Muscle of leg (tissue), 11 donors: ENCODE results near the gene CPXM2. TPM values are rescaled to one million over a fixed set of nuclear protein-coding genes. Genes with fewer than 3 reads are reported as not detected.
A peak's percentile ranks its signal among the peaks of the same experiment; 100 is the strongest.

ENCODE experiments used
- DNase-seq: peaks from one replicate; pipeline ENCODE4 v3.0.0; 2013
- H3K27ac ChIP-seq: one replicate; pipeline ENCODE4 v1.5.1; 2013; ENCODE audit warnings: mild to moderate bottlenecking, low read length, control low read depth
- H3K27me3 ChIP-seq: one replicate; pipeline ENCODE4 v1.6.1; 2013; ENCODE audit warnings: low read length; ENCODE audit not compliant: control insufficient read depth, insufficient read depth
- H3K36me3 ChIP-seq: one replicate; pipeline ENCODE4 v1.6.1; 2013; ENCODE audit warnings: low read length; ENCODE audit not compliant: control insufficient read depth, insufficient read depth
- H3K4me1 ChIP-seq: one replicate; pipeline ENCODE4 v1.6.1; 2013; ENCODE audit warnings: low read length; ENCODE audit not compliant: control insufficient read depth, insufficient read depth
- H3K4me3 ChIP-seq: one replicate; pipeline ENCODE4 v1.5.1; 2013; ENCODE audit warnings: low read length, control low read depth
- H3K9me3 ChIP-seq: replicated peaks from 2 replicates; pipeline ENCODE4 v1.6.1; 2013; ENCODE audit warnings: low read depth, low read length; ENCODE audit not compliant: control insufficient read depth
- WGBS: methylation state at CpG from one replicate; pipeline ENCODE4 v1.1.5; 2013; ENCODE audit warnings: missing lambda C conversion rate; ENCODE audit not compliant: insufficient coverage; 5-methylcytosine and 5-hydroxymethylcytosine counted together
- polyA plus RNA-seq, 8 donors: library from polyadenylated mRNA; unstranded; fragments of 120-200 nt; gene quantifications; one replicate each; pipeline versions ENCODE4 v1.2.1 to v1.2.3, GENCODE V29; 2013; ENCODE audit warnings: inconsistent platforms in 1 of 8, low replicate concordance in 1 of 8; ENCODE audit not compliant: insufficient read length in 8 of 8, insufficient read depth in 1 of 8
- total RNA-seq: library from RNA; stranded (reverse); fragments of 120-200 nt; gene quantifications from one replicate; pipeline ENCODE4 v1.2.4, GENCODE V29; 2013

Gene CPXM2
- total and polyA plus RNA-seq, 9 donors, result 0.24 to 12.3 (median 3.3) TPM

DNA sequence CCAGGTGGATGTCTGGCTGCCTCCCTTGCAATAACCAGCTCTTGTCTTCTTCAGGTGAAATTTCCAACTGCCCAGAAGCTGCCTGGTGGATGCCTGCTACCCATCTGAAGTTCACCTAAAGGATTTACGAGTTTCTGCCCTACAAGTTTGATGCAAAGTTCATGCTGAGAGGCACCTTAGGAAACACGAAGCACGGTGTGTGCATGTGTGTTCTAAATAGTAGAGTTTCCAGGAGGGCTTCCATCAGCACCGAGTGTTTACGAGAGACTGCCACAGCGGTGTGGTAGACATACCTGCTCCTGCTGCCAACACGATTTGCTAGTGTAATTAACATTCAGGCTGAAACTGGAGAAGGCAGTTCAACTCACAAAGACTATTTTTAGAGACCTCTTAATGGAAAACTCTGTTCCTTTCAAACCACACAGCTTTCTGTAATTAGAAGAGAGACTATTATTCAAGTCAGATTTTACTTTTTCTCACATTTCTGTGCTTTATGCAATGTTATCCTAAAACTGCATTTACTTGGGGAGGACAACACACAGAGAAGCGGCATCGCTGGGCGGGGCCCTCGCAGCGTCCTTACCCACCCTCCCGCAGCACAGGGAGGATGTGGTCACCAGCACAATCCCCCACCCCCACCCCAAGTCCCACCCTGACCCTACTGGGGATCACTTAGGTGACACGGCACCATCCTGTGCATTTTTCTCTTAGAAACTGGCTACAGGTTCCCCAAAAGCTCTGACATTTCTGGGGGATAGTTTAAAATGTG lies 15.5 kb upstream of the CPXM2 start:
- H3K4me3 ChIP-seq, result no peak overlapping the region
- WGBS, result 35% methylated on average over 7 of the region's 14 CpGs
- H3K27me3 ChIP-seq, result peaks cover 33% of the 10 kb centered on the region
- no peaks in the 10 kb centered on the region for H3K36me3 ChIP-seq
- peak overlapping the region; percentile 7 for H3K27ac ChIP-seq
- DNase-seq, result peak; percentile 63
- H3K4me1 ChIP-seq, result no peaks in the 10 kb centered on the region
- no peaks in the 10 kb centered on the region for H3K9me3 ChIP-seq

DNA sequence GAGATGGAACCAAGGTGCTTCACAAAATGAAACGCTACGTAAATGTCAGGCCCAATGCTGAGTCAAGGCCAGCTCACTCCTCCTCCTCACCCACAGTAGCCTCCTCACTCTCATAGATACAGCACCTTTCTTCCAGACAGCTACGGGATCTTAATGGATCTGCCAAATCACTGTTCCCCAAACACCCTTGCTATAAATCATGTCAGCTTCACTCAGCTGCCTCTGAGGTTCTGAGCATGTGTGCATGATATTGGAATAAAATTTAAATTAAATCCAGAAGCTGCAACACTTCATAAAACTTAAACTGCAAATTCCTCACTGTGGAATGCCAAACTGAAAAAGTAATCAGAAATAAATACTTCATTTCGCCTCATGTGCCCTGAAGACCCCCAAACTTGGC lies 14.7 kb upstream of the CPXM2 start:
- Histone ChIP-seq H3K4me3 (no peak overlapping the region), H3K36me3 (no peaks in the 10 kb centered on the region), H3K27me3 (peaks cover 32% of the 10 kb centered on the region), H3K9me3 (no peaks in the 10 kb centered on the region), H3K4me1 (no peaks in the 10 kb centered on the region), H3K27ac (no peak overlapping the region)
- DNase-seq, result peak; percentile 37
- 60% methylated on average over 3 of the region's 4 CpGs for WGBS

DNA sequence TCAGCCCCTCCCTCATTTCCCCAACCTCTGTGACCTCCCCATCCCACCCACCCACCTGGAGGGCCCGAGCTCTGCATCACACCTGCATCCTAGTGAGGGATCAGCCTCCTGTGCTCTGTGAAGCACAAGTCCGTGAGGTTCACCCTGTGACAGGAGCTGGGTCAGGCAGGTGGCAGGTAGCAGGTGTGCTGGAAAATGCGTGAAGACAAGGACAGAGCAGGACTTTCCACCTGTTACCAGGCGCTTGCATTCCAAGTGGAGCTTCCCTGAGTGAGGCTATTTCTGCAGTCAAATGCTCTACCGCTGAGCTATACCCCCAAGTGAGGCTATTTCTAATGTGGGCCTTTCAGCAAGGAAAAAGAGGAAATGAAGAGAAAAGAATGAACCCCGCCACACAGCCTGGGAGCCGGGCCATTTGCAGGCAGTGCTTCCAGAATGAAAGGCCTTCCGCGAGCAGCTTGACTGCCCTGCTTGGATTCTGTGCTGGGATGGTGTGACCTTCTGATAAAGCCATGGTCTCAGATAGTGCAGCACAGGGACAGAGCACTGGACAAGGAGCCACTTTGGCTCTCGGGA lies 13.3 kb upstream of the CPXM2 start:
- Histone ChIP-seq H3K27me3 (peaks cover 26% of the 10 kb centered on the region), H3K4me1 (no peaks in the 10 kb centered on the region), H3K4me3 (no peak overlapping the region), H3K36me3 (no peaks in the 10 kb centered on the region), H3K27ac (no peak overlapping the region), H3K9me3 (no peaks in the 10 kb centered on the region)
- peak; percentile 19 for DNase-seq
- 30% methylated on average over 9 of the region's 10 CpGs for WGBS

DNA sequence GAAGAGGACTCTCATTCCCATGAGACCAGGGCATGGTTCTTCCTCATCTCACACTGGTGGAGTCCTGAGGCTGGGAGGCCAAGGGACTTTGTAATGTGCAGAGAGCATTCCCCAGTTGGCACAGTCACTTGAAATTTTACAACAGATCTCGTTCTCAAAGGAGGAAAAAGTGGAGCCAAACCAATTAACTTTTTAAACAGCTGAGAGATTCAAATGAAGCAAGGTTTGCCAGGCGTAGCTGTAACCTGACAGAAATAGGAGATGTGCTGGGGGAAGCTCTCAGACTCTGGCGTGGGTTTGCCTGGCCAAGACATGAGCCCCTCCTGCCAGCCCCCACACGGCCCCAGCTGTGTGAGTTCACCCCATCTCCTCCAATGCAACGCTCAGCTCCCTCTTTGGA lies 12.0 kb upstream of the CPXM2 start:
- Histone ChIP-seq H3K27me3 (peaks cover 17% of the 10 kb centered on the region), H3K36me3 (no peaks in the 10 kb centered on the region), H3K4me1 (no peaks in the 10 kb centered on the region), H3K27ac (no peak overlapping the region), H3K4me3 (no peak overlapping the region), H3K9me3 (no peaks in the 10 kb centered on the region)
- WGBS, result 10% methylated on average over 2 of the region's 5 CpGs
- DNase-seq, result no peak

DNA sequence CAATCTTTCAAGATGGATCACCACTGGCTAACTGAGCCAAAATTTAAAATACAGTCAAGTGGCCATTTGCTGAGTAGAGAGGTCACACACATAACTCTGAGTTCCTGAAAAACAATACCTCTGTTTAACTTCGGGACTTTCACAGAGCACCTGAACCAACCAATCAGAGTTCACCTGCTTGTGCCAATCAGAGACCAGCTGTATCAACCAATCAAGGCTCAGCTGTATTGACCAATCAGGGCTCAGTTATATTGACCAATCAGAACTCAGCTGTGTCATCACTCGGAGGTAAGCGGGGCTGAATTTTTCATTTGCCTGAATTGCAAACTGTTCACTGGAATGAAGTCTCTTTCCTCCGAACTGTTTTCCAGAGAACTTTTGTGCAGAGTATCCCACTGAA lies 10.0 kb upstream of the CPXM2 start:
- DNase-seq, result no peak
- H3K36me3 ChIP-seq, result no peaks in the 10 kb centered on the region
- H3K27ac ChIP-seq, result no peak overlapping the region
- no peaks in the 10 kb centered on the region for H3K9me3 ChIP-seq
- no peak overlapping the region for H3K4me3 ChIP-seq
- 73% methylated on average over 3 of the region's 4 CpGs for WGBS
- H3K27me3 ChIP-seq, result peaks cover 8% of the 10 kb centered on the region
- H3K4me1 ChIP-seq, result no peaks in the 10 kb centered on the region

DNA sequence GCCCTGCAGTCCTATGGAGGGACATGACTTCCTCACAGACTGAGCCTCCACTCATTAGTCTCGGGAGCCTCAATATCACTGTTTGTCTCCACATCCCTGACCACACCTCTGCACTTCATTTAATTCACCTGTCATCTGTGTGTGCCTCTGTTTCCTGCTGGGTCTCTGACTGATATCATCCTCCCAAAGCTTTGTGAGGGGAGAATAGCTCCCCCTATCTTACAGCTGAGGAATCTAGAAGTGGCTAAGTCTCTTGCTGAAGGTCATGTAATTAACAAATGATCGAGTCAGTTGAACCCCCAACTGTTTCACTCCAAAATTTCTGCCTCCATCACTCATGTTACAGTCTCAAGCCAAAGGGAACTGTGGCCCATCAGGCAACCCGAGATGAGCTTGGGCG lies 5.5 kb upstream of the CPXM2 start:
- Histone ChIP-seq H3K4me3 (no peak overlapping the region), H3K9me3 (no peaks in the 10 kb centered on the region), H3K36me3 (no peaks in the 10 kb centered on the region), H3K4me1 (no peaks in the 10 kb centered on the region), H3K27ac (no peak overlapping the region), H3K27me3 (peaks cover 17% of the 10 kb centered on the region)
- DNase-seq, result no peak
- WGBS, result 80% methylated on average over 1 of the region's 4 CpGs

DNA sequence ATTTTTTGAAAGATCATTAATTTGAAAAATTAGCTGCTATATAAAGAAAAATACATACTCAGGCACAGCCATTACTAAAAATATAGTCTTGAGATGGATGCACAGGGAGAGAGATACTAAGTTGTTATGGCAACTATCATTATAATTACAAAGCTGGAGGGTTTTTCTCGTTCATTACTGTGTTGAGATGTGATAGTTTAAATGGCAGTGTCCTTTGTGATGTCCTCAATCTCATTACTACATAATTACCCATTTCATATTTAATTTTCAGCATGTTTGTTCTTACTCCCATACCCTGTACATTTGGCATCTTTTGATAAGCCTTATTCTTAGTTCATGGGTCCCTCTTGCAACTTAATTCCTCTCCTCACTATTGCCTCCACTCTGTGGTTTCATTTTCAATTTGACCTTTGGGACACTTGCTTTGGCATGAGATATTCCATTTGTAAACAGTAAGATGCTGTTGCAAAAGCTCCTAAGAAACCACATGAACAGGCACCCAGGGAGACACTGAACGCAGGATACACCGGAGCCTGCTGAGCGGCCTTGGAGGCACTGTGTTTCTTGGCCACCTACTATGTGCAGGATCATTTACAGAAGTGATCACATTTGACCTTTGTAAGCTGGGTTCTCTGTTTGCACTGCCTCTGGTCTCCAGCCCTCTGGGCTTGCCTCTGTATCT lies 4.8 kb upstream of the CPXM2 start:
- Histone ChIP-seq H3K9me3 (no peaks in the 10 kb centered on the region), H3K36me3 (no peaks in the 10 kb centered on the region), H3K27ac (no peak overlapping the region), H3K4me3 (no peak overlapping the region), H3K27me3 (peaks cover 23% of the 10 kb centered on the region), H3K4me1 (no peaks in the 10 kb centered on the region)
- no peak for DNase-seq
- 94% methylated on average over 3 of the region's 4 CpGs for WGBS

DNA sequence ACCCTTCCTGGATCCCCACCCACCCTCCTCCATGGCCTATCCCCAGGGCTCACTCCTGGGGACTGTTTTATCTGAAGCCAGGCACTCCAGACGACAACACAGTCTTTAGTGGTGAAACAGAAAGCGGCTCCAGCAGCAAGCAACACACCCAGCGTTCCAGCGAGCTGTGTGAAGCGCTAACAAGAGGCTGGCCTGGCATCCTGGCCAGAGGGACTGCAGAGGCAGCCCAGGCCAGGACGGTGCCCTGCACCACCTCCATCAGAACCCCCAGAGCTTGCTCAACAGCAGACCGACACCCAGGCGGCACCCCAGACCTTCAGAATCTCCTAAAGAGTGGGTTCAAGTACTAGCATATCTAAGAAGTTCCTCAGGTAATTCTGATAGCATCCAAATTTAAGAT lies 2.0 kb upstream of the CPXM2 start:
- WGBS, result 66% methylated on average over 5 of the region's 8 CpGs
- Histone ChIP-seq H3K36me3 (no peaks in the 10 kb centered on the region), H3K27ac (no peak overlapping the region), H3K9me3 (no peaks in the 10 kb centered on the region), H3K27me3 (peaks cover 48% of the 10 kb centered on the region), H3K4me1 (no peaks in the 10 kb centered on the region), H3K4me3 (no peak overlapping the region)
- no peak for DNase-seq

DNA sequence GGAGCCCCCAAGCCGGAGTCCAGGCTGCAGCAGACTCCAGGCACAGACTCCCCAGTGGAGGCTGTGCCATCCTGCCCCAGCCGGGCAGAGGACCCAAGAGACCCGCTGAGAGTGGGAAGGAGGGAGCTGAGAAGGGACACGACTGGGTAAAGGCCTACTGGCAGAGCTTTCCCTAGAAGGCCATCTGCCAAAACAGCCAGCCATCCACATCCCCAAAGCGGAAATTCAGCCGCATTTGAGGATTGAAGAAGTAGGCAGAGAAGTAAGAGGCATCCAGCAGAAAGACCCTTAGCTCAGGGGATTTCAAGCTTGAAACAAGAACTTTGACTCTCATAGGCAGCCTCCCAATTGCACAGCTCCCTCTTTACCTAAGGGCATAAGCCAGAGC lies 857 bp downstream of the CPXM2 start:
- Histone ChIP-seq H3K27me3 (peaks cover 52% of the 10 kb centered on the region), H3K9me3 (no peaks in the 10 kb centered on the region), H3K27ac (peak overlapping the region; percentile 29), H3K36me3 (no peaks in the 10 kb centered on the region), H3K4me1 (no peaks in the 10 kb centered on the region), H3K4me3 (no peak overlapping the region)
- peak; percentile 33 for DNase-seq
- 34% methylated on average over 3 of the region's 6 CpGs for WGBS

DNA sequence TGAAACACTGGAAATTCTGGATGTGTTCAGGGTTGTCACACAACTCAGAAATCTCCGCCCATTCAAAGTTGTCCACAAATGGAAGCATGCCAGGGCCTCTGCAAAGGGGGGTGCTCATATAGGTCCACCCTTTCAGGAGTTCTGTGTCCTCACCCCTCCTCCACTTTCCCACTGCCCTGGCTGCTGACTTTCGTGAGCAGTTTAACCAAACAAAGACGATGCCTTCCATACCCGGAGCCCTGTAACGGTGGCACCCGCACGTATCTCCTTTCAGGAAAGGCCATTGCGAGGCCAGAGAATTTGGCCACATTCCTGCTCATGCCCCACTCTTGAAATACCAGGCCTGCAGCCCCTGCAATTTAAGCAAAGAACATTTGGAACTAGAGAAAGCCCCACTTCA lies 1.4 kb downstream of the CPXM2 start:
- no peaks in the 10 kb centered on the region for H3K4me1 ChIP-seq
- H3K27me3 ChIP-seq, result peaks cover 50% of the 10 kb centered on the region
- no peak overlapping the region for H3K27ac ChIP-seq
- 68% methylated on average over 3 of the region's 8 CpGs for WGBS
- H3K9me3 ChIP-seq, result no peaks in the 10 kb centered on the region
- peak; percentile 32 for DNase-seq
- H3K4me3 ChIP-seq, result no peak overlapping the region
- H3K36me3 ChIP-seq, result no peaks in the 10 kb centered on the region
